ENCODE results near the gene CLASRP. TPM values are rescaled to one million over a fixed set of nuclear protein-coding genes. Genes with fewer than 3 reads are reported as not detected.
A peak's percentile ranks its signal among the peaks of the same experiment; 100 is the strongest.

The CLASRP gene
- total RNA-seq, 2 experiments from 2014 or later = 142 to 166 TPM

DNA sequence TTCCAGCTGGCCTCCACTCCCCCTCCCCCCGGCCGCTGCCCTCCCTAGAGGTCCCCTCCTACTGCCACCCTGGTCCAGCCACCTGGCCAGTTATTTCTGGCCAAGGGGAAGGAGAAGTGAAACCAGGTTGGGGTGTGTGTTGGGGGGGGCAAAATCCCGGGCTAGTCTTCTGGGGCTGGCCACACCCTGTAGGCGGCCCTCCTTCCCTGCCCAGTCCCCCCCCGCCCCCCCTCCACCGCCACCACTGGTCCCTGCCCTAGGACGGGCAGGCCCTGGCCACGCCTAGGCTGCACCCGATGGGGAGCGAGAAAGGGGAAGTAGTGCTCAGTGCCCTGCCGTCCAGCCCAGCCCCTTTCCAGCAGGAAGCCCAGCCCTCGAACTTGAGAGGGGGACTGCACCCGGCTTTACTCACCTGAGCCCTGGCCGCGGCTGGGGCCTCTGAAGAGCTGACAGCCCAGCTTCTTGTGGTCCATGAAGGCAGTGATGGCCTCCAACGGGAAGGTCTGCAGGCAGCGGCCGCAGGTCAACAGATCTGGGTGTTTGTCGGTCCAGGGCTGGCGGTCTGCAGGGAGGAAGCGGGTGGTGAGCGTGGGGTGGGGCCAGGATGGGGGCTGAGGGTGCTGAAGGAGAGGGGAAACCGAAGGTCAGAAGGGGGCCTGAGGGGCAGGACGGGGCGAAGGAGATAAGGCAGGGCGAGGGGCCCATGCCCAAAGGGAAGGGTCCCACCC, 36.6 kb downstream of the CLASRP start:
- H2AFZ ChIP-seq (ENCODE audit: low read length) = no peak overlapping the region
- H3K9me2 ChIP-seq (ENCODE audit: insufficient read depth, low read length) = no peaks in the 10 kb centered on the region
- DNase-seq (ENCODE audit: low spot score) = peak; percentile 96
- H3K36me3 ChIP-seq (ENCODE audit: insufficient read depth, low read length) = peaks cover 50% of the 10 kb centered on the region
- TF ChIP-seq, protein P1, sequence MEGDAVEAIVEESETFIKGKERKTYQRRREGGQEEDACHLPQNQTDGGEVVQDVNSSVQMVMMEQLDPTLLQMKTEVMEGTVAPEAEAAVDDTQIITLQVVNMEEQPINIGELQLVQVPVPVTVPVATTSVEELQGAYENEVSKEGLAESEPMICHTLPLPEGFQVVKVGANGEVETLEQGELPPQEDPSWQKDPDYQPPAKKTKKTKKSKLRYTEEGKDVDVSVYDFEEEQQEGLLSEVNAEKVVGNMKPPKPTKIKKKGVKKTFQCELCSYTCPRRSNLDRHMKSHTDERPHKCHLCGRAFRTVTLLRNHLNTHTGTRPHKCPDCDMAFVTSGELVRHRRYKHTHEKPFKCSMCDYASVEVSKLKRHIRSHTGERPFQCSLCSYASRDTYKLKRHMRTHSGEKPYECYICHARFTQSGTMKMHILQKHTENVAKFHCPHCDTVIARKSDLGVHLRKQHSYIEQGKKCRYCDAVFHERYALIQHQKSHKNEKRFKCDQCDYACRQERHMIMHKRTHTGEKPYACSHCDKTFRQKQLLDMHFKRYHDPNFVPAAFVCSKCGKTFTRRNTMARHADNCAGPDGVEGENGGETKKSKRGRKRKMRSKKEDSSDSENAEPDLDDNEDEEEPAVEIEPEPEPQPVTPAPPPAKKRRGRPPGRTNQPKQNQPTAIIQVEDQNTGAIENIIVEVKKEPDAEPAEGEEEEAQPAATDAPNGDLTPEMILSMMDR (conservative IDR thresholded peaks at IDR 0.05; ENCODE audit: low read length) = no peak
- TF ChIP-seq EZH2phosphoT487 (IDR thresholded peaks at IDR 0.05; ENCODE audit: borderline replicate concordance, low read depth, low read length) = no peak
- peak overlapping the region; percentile 85 for H3K4me3 ChIP-seq (ENCODE audit: low read depth, low read length, poor library complexity, severe bottlenecking)
- peaks cover 53% of the 10 kb centered on the region for H3K79me2 ChIP-seq (ENCODE audit: insufficient read depth, low read depth, low read length)
- H4K20me1 ChIP-seq (ENCODE audit: insufficient read depth, low read length) = peaks cover 5% of the 10 kb centered on the region; the same call in 1 of the 2 replicates
- peaks cover 74% of the 10 kb centered on the region for H3K4me1 ChIP-seq (ENCODE audit: insufficient read depth, low read length, poor library complexity, severe bottlenecking)
- H3K9me3 ChIP-seq (ENCODE audit: low read length) = no peaks in the 10 kb centered on the region
- POLR2A ChIA-PET = interaction anchor here (0.8 to 1.0 kb wide), 4 partner anchors 15 to 117 kb away, joined by 3 to 5 read pairs (median 4); no protein-coding TSS in a partner anchor
- intact Hi-C loops (cut with micrococcal nuclease; ENCODE audit: unreplicated experiment) = loop anchor here (2.0 to 5.0 kb wide), 4 partner anchors 59 to 323 kb away; no protein-coding TSS in a partner anchor
- no TSS peak for BruUV-seq (replicated peaks)
- CTCF ChIA-PET (ENCODE audit: unreplicated experiment) = no interaction called here
- peak overlapping the region; percentile 88 for H3K27ac ChIP-seq (ENCODE audit: low read depth, low read length, poor library complexity, severe bottlenecking)
- peak overlapping the region; percentile 100 for H3K4me2 ChIP-seq (ENCODE audit: low read length)

DNA sequence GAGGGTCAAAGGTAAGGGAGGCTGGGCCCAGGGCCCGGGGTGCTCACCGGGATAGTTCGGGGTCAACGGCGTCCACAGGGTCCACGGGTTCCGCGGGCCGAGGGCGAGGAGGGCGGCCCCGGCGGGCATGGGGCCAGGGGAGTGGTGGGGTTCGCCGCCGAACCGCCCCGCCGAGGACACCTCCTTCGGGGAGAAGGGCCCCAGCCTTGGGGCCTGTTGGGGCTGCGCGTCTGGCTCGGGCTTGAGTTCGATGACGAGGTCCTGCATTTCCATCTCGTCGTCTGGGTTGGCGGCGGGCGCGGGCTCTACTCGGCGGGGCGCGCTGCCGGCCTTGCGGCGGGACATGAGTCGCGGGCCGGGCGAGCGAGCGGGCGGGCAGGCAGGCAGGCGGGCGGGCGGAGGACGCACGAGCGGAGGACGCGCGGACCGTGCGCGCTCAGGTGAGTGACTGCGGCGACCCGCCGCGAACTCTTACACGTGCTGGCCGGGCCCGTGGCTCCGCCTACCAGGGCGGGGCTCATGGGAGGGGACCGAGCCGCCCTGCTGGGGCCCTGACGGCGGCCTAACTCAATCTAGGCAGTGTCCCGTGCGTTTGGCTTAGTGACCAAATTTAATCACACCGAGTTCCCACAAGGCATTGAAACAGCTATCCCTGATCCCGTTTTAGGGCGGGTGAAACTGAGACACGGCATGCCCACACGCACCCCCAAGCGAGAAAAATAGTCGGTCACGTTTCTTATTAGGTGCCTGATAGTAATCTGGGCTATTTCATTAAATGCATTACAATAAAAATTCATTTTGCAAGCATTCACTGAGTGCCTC, 37.4 kb downstream of the CLASRP start, which contains the start of gene ZNF296:
Gene ZNF296, minus strand, starts transcription at position 450 of the 822 bp plus-strand sequence. Its CDS starts 105 bp downstream, at position 345.
- intact Hi-C loops (cut with micrococcal nuclease; ENCODE audit: unreplicated experiment) = loop anchor here (5.0 kb wide), 2 partner anchors 79 to 324 kb away; no protein-coding TSS in a partner anchor
- Histone ChIP-seq H2AFZ (ENCODE audit: low read length) (peak within 1 kb of the TSS; percentile 40; the same call in 1 of the 2 replicates), H3K4me3 (ENCODE audit: low read depth, low read length, poor library complexity, severe bottlenecking) (peak within 1 kb of the TSS; percentile 85), H3K4me1 (ENCODE audit: insufficient read depth, low read length, poor library complexity, severe bottlenecking) (peaks cover 72% of the 10 kb centered on the region), H4K20me1 (ENCODE audit: insufficient read depth, low read length) (0 out of 2 replicates have a peak, but pooled peaks cover 12% of the 10 kb centered on the region), H3K9me2 (ENCODE audit: insufficient read depth, low read length) (no peaks in the 10 kb centered on the region), H3K79me2 (ENCODE audit: insufficient read depth, low read depth, low read length) (peaks cover 61% of the 10 kb centered on the region), H3K9me3 (ENCODE audit: low read length) (no peaks in the 10 kb centered on the region), H3K4me2 (ENCODE audit: low read length) (peak within 1 kb of the TSS; percentile 100), H3K27ac (ENCODE audit: low read depth, low read length, poor library complexity, severe bottlenecking) (peak within 1 kb of the TSS; percentile 88), H3K36me3 (ENCODE audit: insufficient read depth, low read length) (peaks cover 50% of the 10 kb centered on the region)
- peak; percentile 92 for DNase-seq (ENCODE audit: low spot score)
- CTCF ChIA-PET (ENCODE audit: unreplicated experiment) = no interaction called here
- POLR2A ChIA-PET = interaction anchor here (1.0 kb wide), 1 partner anchor 34 kb away, joined by 5 read pairs; no protein-coding TSS in a partner anchor
- no peak for TF ChIP-seq EZH2phosphoT487 (IDR thresholded peaks at IDR 0.05; ENCODE audit: borderline replicate concordance, low read depth, low read length)
- TF ChIP-seq, protein P1 (conservative IDR thresholded peaks at IDR 0.05; ENCODE audit: low read length) = no peak
- BruUV-seq (replicated peaks) = TSS peak; percentile 48
